ENCODE results near the gene MGAT5. TPM values are rescaled to one million over a fixed set of nuclear protein-coding genes. Genes with fewer than 3 reads are reported as not detected.

Gene MGAT5
- total and polyA plus RNA-seq, 5 experiments from 2014 or later: 3.6 to 61.1 (median 5.8) TPM

GRCh38 chr2:134272806-134273205 is 18.9 kb downstream of the MGAT5 start:
- H3K27ac Mint-ChIP-seq: peak overlapping the region in 3 of 10 donors; percentile 15 to 67 (median 22)
- peaks cover 10 to 53% (median 23%) of the 10 kb centered on the region in 3 donors for H3K36me3 Mint-ChIP-seq

GRCh38 chr2:134273256-134273983 is 19.5 kb downstream of the MGAT5 start:
- H3K27me3 Mint-ChIP-seq: no peaks in the 10 kb centered on the region
- no peaks in the 10 kb centered on the region for H3K9me3 Mint-ChIP-seq
- H3K4me1 Mint-ChIP-seq: peaks cover 30 to 82% (median 51%) of the 10 kb centered on the region in 4 donors
- H3K4me3 Mint-ChIP-seq: no peak overlapping the region
- no peak for DNase-seq
- H3K36me3 Mint-ChIP-seq: peaks cover 10 to 58% (median 23%) of the 10 kb centered on the region in 3 donors
- POLR2A ChIA-PET: no interaction called here
- no peak for ATAC-seq
- peak overlapping the region in 6 of 10 donors; percentile 1 to 72 (median 18) for H3K27ac Mint-ChIP-seq

More at GRCh38 chr2:134272806-134273205, 18.9 kb downstream of the MGAT5 start:
- H3K9me3 Mint-ChIP-seq: no peaks in the 10 kb centered on the region
- H3K4me3 Mint-ChIP-seq: no peak overlapping the region
- DNase-seq: no peak
- no peaks in the 10 kb centered on the region for H3K27me3 Mint-ChIP-seq
- POLR2A ChIA-PET: no interaction called here
- H3K4me1 Mint-ChIP-seq: peaks cover 31 to 82% (median 55%) of the 10 kb centered on the region in 4 donors
- no peak for ATAC-seq

GRCh38 chr2:134274121-134274520 is 20.2 kb downstream of the MGAT5 start:
- Mint-ChIP-seq H3K4me3 (peak overlapping the region in 1 of 10 donors; percentile 13), H3K4me1 (peaks cover 34 to 83% (median 51%) of the 10 kb centered on the region in 4 donors), H3K27ac (peak overlapping the region in 1 of 10 donors; percentile 67), H3K36me3 (peaks cover 10 to 64% (median 25%) of the 10 kb centered on the region in 3 donors), H3K9me3 (no peaks in the 10 kb centered on the region), H3K27me3 (no peaks in the 10 kb centered on the region)
- no peak for ATAC-seq
- DNase-seq: no peak
- POLR2A ChIA-PET: no interaction called here

DNA sequence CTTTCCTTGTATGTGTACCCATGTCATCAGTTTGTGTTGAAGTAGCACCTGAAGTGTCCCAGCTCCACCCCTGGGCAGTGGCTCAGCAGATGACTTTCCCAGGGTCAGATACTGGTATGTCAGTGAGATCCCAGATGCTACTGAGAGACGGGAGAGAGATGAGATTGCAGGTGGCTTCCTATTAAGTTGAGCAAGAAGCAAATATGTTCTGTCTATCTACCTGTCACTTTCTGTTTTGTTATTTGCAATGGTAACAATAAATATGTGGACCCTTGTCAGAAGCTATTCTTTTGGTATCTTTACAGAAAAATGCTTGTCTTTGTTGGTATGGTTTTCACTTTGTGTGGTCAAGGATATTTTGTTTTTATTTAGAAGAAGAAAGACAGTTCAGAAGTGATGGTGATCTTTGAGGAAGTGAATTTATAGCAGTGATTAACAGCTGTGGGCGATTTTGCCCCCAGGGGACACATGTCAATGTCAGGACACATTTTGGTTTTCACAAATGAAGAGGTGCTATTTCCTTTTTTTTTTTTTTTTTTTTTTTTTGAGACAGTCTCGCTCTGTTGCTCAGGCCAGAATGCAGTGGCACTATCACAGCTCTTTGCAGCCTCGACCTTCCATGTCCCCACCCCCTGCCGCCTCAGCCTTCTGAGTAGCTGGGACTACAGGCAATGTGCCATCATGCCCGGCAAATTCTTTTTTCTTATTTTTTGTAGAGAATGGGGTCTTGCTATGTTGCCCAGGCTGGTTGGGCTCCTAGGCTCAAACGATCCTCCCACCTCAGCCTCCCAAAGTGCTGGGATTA is 21.4 kb downstream of the MGAT5 start:
- H3K36me3 Mint-ChIP-seq: peaks cover 6 to 59% (median 24%) of the 10 kb centered on the region in 3 donors
- H3K4me1 Mint-ChIP-seq: peaks cover 28 to 81% (median 48%) of the 10 kb centered on the region in 4 donors
- H3K27ac Mint-ChIP-seq: peak overlapping the region in 2 of 10 donors; percentile 45 to 88
- no peaks in the 10 kb centered on the region for H3K9me3 Mint-ChIP-seq
- H3K27me3 Mint-ChIP-seq: no peaks in the 10 kb centered on the region
- peak in 1 of 2 donors; percentile 61 for ATAC-seq
- DNase-seq: peak in 1 of 10 donors; percentile 34
- H3K4me3 Mint-ChIP-seq: peak overlapping the region in 1 of 10 donors; percentile 75
- POLR2A ChIA-PET: no interaction called here

- no peak overlapping the region for H3K4me3 Mint-ChIP-seq
- H3K27me3 Mint-ChIP-seq: no peaks in the 10 kb centered on the region
- peak overlapping the region in 4 of 10 donors; percentile 9 to 88 (median 28) for H3K27ac Mint-ChIP-seq
- no peak for ATAC-seq
- peaks cover 27 to 91% (median 48%) of the 10 kb centered on the region in 4 donors for H3K4me1 Mint-ChIP-seq
- peaks cover 5 to 47% (median 17%) of the 10 kb centered on the region in 3 donors for H3K36me3 Mint-ChIP-seq
- no peak for DNase-seq
- POLR2A ChIA-PET: no interaction called here
- no peaks in the 10 kb centered on the region for H3K9me3 Mint-ChIP-seq
Measured at GRCh38 chr2:134276381-134277172, 22.7 kb downstream of the MGAT5 start.

GRCh38 chr2:134277223-134277622 is 23.4 kb downstream of the MGAT5 start:
- peak overlapping the region in 4 of 10 donors; percentile 9 to 88 (median 42) for H3K27ac Mint-ChIP-seq
- no peak overlapping the region for H3K4me3 Mint-ChIP-seq
- POLR2A ChIA-PET: interaction anchor here (0.6 kb wide), 1 partner anchor 37 kb away, joined by 3 read pairs; no protein-coding TSS in a partner anchor
- peaks cover 27 to 91% (median 49%) of the 10 kb centered on the region in 4 donors for H3K4me1 Mint-ChIP-seq
- peaks cover 5 to 42% (median 17%) of the 10 kb centered on the region in 3 donors for H3K36me3 Mint-ChIP-seq
- H3K9me3 Mint-ChIP-seq: no peaks in the 10 kb centered on the region
- no peak for ATAC-seq
- H3K27me3 Mint-ChIP-seq: no peaks in the 10 kb centered on the region
- no peak for DNase-seq

DNA sequence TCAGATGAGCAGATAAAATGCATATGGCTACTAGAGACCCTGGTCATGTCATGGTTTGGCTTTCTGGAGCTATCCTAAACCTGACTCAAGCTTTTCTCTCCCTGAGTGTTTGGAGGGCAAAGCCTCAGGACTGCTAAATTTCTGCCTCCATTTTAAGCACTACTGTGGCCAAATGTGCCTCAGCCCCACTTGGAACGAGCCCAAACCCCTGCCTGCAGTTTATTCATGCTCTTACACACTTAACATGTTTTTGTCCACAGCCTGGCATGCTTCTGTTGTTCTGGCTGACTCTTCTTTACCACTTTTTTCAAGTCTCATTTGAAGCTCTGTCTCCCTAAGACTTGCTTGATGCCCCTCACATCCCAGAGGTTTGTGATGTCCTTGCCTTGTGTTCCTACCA is 24.7 kb downstream of the MGAT5 start:
- Mint-ChIP-seq H3K27me3 (no peaks in the 10 kb centered on the region), H3K27ac (peak overlapping the region in 3 of 10 donors; percentile 10 to 63 (median 44)), H3K4me1 (peaks cover 33 to 91% (median 54%) of the 10 kb centered on the region in 4 donors), H3K9me3 (no peaks in the 10 kb centered on the region), H3K36me3 (peaks cover 5 to 33% (median 10%) of the 10 kb centered on the region in 3 donors), H3K4me3 (no peak overlapping the region)
- DNase-seq: no peak
- POLR2A ChIA-PET: no interaction called here
- ATAC-seq: no peak

DNA sequence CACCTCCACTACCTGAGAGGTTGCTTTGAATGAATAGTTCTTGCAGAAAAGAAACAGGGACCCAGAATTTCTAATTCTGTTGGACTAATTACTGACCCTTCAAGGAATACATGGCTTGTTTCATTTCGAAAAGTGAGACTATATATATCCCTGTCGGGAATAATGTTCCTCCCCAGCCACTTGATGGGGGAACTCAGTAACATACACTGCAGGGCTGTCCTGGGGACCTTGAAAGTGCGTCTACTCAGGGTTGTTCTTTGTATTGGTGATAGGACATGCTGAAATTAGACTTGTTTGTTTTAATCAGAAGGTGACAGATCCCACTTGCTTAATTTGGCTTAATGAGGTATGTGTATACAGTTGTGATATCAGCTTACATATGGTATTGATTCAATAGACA is 25.5 kb downstream of the MGAT5 start:
- Mint-ChIP-seq H3K4me3 (no peak overlapping the region), H3K36me3 (peaks cover 5 to 28% (median 10%) of the 10 kb centered on the region in 3 donors), H3K4me1 (peaks cover 35 to 92% (median 60%) of the 10 kb centered on the region in 4 donors), H3K9me3 (no peaks in the 10 kb centered on the region), H3K27ac (peak overlapping the region in 2 of 10 donors; percentile 20 to 26), H3K27me3 (no peaks in the 10 kb centered on the region)
- POLR2A ChIA-PET: interaction anchor here (0.8 kb wide), 1 partner anchor 17 kb away, joined by 3 read pairs; no protein-coding TSS in a partner anchor
- DNase-seq (no peak), ATAC-seq (no peak)

DNA sequence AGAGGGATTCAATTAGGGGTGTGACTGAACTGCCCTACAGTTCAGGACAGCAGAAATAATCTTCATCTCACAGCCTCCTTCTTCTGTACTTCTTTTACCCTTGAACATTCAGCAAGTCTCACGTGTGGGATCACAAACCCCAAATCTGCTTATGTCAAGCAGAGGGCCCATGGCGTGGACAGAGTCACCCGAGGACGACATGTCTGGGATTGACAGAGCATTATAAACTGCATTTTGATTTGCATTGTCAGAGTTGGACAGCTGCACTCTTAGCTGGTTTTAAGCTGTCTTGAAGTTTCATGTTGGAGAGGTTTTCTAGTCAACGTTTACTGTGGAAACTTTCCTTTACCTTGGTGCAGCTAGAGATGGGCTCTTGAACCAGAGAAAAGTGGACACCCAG is 26.4 kb downstream of the MGAT5 start:
- Mint-ChIP-seq H3K27me3 (no peaks in the 10 kb centered on the region), H3K9me3 (no peaks in the 10 kb centered on the region), H3K27ac (peak overlapping the region in 2 of 10 donors; percentile 20 to 26), H3K4me1 (peaks cover 31 to 93% (median 57%) of the 10 kb centered on the region in 4 donors), H3K4me3 (no peak overlapping the region), H3K36me3 (peaks cover 5 to 24% (median 9%) of the 10 kb centered on the region in 3 donors)
- no peak for ATAC-seq
- DNase-seq: no peak
- POLR2A ChIA-PET: interaction anchor here (0.8 kb wide), 1 partner anchor 18 kb away, joined by 3 read pairs; no protein-coding TSS in a partner anchor

- H3K4me1 Mint-ChIP-seq: peaks cover 31 to 91% (median 59%) of the 10 kb centered on the region in 4 donors
Measured at GRCh38 chr2:134280726-134281125, 26.9 kb downstream of the MGAT5 start.

GRCh38 chr2:134281815-134282419 is 28.0 kb downstream of the MGAT5 start:
- Mint-ChIP-seq H3K27me3 (no peaks in the 10 kb centered on the region), H3K9me3 (no peaks in the 10 kb centered on the region), H3K4me3 (peak overlapping the region in 8 of 10 donors; percentile 13 to 82 (median 40)), H3K27ac (peak overlapping the region; percentile 58 to 96 (median 84)), H3K36me3 (peaks cover 0 to 20% (median 8%) of the 10 kb centered on the region in 3 donors), H3K4me1 (peaks cover 35 to 84% (median 62%) of the 10 kb centered on the region in 4 donors)
- DNase-seq: no peak
- no peak for ATAC-seq
- POLR2A ChIA-PET: interaction anchor here (0.5 to 1.5 kb wide), 2 partner anchors 42 to 162 kb away, joined by 3 to 5 read pairs; no protein-coding TSS in a partner anchor

More at GRCh38 chr2:134280726-134281125, 26.9 kb downstream of the MGAT5 start:
- H3K4me3 Mint-ChIP-seq: no peak overlapping the region
- DNase-seq (no peak), ATAC-seq (no peak)
- no peaks in the 10 kb centered on the region for H3K27me3 Mint-ChIP-seq
- H3K27ac Mint-ChIP-seq: no peak overlapping the region
- H3K36me3 Mint-ChIP-seq: peaks cover 5 to 23% (median 8%) of the 10 kb centered on the region in 3 donors
- no peaks in the 10 kb centered on the region for H3K9me3 Mint-ChIP-seq
- POLR2A ChIA-PET: no interaction called here

Measured in naive thymus-derived CD8-positive, alpha-beta T cell (primary cell).